ENCODE data around the gene ZNF692.
A peak's percentile ranks its signal among the peaks of the same experiment; 100 is the strongest.

GRCh38 chr1:248858891-248859889 lies at the start of gene ZNF692:
- peak in 1 of 5 experiments; percentile 5 for TF ChIP-seq CTCF (IDR thresholded peaks at IDR 0.05 in 4 of 5, conservative IDR thresholded peaks at IDR 0.05 in 1 of 5)
- peak; percentile 81 to 85 for TF ChIP-seq POLR2A (IDR thresholded peaks at IDR 0.05)

All from gastrocnemius medialis (tissue), 4 donors.